ENCODE data around the gene USP20. TPM values are rescaled to one million over a fixed set of nuclear protein-coding genes. Genes with fewer than 3 reads are reported as not detected.
"Not testable (repeated sequence)": the region's sequence is repeated elsewhere in the genome, so short reads cannot be mapped to it uniquely, and the experiment has no call there.

The USP20 gene
- total and polyA plus RNA-seq, 4 donors = 15.9 to 108 (median 45.3) TPM

GRCh38 chr9:129887334-129888292 is 52.4 kb downstream of the USP20 start:
- ATAC-seq (ENCODE audit: low FRiP score) = no peak
- intact Hi-C loops (cut with DNase I) = loop anchor here (5.0 kb wide), 2 partner anchors 50 to 155 kb away; partner anchors contain the start of genes FNBP1 (in 2 of the 2), C9orf78 (in 1 of the 2) and USP20 (in 1 of the 2)

DNA sequence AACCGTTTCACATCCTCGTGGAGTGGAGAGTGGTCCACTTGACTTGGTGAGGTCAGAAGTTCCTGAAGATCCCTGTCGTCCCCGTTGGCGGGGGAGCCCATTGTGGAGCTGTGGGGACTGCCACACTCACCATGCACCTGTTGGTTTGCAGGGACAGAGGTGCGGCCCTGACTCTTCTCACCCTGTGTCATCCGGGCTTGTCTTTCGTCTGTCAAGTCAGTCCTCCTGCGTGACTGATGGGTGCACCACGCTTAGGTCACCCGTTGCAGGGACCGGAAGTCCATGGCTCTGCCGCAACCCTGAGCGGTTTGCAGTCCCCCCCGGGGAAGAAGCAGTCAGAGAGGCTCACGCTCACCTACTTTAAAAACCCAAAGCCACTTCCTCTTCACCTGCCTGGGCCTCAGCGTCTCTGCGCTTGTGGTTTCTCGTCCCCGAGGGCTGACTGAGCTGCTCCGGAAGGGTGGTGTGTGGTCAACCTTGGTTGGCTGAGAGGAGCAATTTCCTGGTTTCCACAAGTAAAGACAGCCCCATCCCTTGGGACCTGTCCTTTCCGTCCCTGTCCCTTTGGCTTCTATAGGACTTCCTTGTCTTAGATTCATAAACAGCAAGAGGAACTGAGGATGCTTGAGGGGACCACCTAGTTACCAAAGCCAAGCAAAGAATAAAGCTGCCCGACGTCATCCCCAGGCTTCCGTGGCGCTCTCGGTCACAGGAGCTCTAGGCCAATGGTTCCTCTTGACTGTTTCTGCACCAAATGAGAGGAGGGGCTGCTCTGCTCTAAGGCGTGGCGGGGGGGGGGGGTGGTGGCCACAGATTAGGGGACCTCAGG is 53.2 kb downstream of the USP20 start:
- no peak overlapping the region for H3K27ac ChIP-seq (ENCODE audit: low read depth in 1 of 2, low read length in 2 of 2)
- H3K36me3 ChIP-seq (ENCODE audit: control insufficient read depth in 1 of 2, insufficient read depth in 2 of 2, low read length in 1 of 2) = peaks cover 0 to 6% of the 10 kb centered on the region in 2 donors
- intact Hi-C loops (cut with DNase I) = loop anchor here (5.0 kb wide), 2 partner anchors 51 to 154 kb away; partner anchors contain the start of genes FNBP1 (in 2 of the 2), C9orf78 (in 1 of the 2) and USP20 (in 1 of the 2)
- DNase-seq (peak in 1 of 2 donors; percentile 77), ATAC-seq (ENCODE audit: low FRiP score) (no peak)
- H3K4me1 ChIP-seq (ENCODE audit: control insufficient read depth in 1 of 2, insufficient read depth in 2 of 2, low read length in 2 of 2) = no peaks in the 10 kb centered on the region
- no peaks in the 10 kb centered on the region for H3K9me3 ChIP-seq (ENCODE audit: control insufficient read depth, low read length)
- H3K4me3 ChIP-seq (ENCODE audit: low read length in 2 of 2) = no peak overlapping the region
- H3K27me3 ChIP-seq (ENCODE audit: control insufficient read depth in 1 of 2, insufficient read depth in 2 of 2, low read length in 1 of 2) = no peaks in the 10 kb centered on the region
- 86 to 88% methylated on average over 29 of the region's 29 CpGs for WGBS, 2 donors

More at GRCh38 chr9:129887334-129888292, 52.4 kb downstream of the USP20 start:
- Histone ChIP-seq H3K27ac (ENCODE audit: low read depth in 1 of 2, low read length in 2 of 2) (no peak overlapping the region), H3K36me3 (ENCODE audit: control insufficient read depth in 1 of 2, insufficient read depth in 2 of 2, low read length in 1 of 2) (peaks cover 0 to 6% of the 10 kb centered on the region in 2 donors), H3K9me3 (ENCODE audit: control insufficient read depth, low read length) (no peaks in the 10 kb centered on the region), H3K4me3 (ENCODE audit: low read length in 2 of 2) (no peak overlapping the region), H3K27me3 (ENCODE audit: control insufficient read depth in 1 of 2, insufficient read depth in 2 of 2, low read length in 1 of 2) (no peaks in the 10 kb centered on the region), H3K4me1 (ENCODE audit: control insufficient read depth in 1 of 2, insufficient read depth in 2 of 2, low read length in 2 of 2) (no peaks in the 10 kb centered on the region)
- peak in 1 of 2 donors; percentile 64 for DNase-seq
- 72 to 77% methylated on average over 27 of the region's 27 CpGs for WGBS, 2 donors

DNA sequence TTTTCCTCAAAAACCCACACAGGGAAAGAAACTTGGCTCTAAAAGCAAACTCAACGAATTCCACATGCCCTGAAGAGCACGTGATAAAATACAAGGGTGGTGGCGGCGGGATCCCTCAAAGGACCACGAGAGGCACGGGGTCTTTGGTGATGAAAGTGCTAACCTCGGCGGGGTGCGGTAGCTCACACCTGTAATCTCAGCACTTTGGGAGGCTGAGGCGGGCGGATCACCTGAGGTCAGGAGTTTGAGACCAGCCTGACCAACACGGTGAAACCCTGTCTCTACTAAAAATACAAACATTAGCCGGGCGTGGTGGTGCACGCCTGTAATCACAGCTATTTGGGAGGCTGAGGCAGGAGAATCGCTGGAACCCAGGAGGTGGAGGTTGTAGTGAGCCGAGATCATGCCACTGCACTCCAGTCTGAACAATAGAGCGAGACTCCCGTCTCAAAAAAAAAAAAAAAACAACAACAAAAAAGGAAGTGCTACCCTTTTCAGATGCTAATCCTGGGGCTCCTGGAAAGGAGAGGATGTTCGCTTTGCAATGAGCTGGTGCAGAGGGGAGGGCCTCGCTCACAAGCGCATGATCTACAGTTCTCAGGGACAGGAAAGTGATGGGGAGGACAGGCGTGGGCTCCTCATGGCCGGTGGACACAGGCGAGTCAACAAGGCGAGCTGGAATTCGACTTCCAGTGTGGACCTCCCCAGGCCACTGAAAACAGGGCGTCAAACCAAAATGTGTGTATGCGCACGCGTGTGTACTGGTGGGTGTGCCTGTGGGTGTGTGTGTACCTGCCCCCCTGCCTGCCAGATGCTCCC is 54.1 kb downstream of the USP20 start:
- no peaks in the 10 kb centered on the region for H3K4me1 ChIP-seq (ENCODE audit: control insufficient read depth in 1 of 2, insufficient read depth in 2 of 2, low read length in 2 of 2)
- no peak overlapping the region for H3K27ac ChIP-seq (ENCODE audit: low read depth in 1 of 2, low read length in 2 of 2)
- no peaks in the 10 kb centered on the region for H3K27me3 ChIP-seq (ENCODE audit: control insufficient read depth in 1 of 2, insufficient read depth in 2 of 2, low read length in 1 of 2)
- H3K4me3 ChIP-seq (ENCODE audit: low read length in 2 of 2) = no peak overlapping the region
- H3K9me3 ChIP-seq (ENCODE audit: control insufficient read depth, low read length) = no peaks in the 10 kb centered on the region
- H3K36me3 ChIP-seq (ENCODE audit: control insufficient read depth in 1 of 2, insufficient read depth in 2 of 2, low read length in 1 of 2) = peaks cover 0 to 6% of the 10 kb centered on the region in 2 donors
- 93 to 94% methylated on average over 31 of the region's 31 CpGs for WGBS, 2 donors
- peak in 1 of 2 donors; percentile 50 for DNase-seq
- ATAC-seq (ENCODE audit: low FRiP score) = no peak
- intact Hi-C loops (cut with DNase I) = loop anchor here (5.0 kb wide), 2 partner anchors 52 to 153 kb away; partner anchors contain the start of genes FNBP1 (in 2 of the 2), C9orf78 (in 1 of the 2) and USP20 (in 1 of the 2)

- H3K9me3 ChIP-seq (ENCODE audit: control insufficient read depth, low read length) = no peaks in the 10 kb centered on the region
- H3K4me1 ChIP-seq (ENCODE audit: control insufficient read depth in 1 of 2, insufficient read depth in 2 of 2, low read length in 2 of 2) = no peaks in the 10 kb centered on the region
- H3K27ac ChIP-seq (ENCODE audit: low read depth in 1 of 2, low read length in 2 of 2) = no peak overlapping the region
- no peaks in the 10 kb centered on the region for H3K27me3 ChIP-seq (ENCODE audit: control insufficient read depth in 1 of 2, insufficient read depth in 2 of 2, low read length in 1 of 2)
- ATAC-seq (ENCODE audit: low FRiP score) (no peak), DNase-seq (peak in 1 of 2 donors; percentile 74)
- H3K36me3 ChIP-seq (ENCODE audit: control insufficient read depth in 1 of 2, insufficient read depth in 2 of 2, low read length in 1 of 2) = peaks cover 0 to 7% of the 10 kb centered on the region in 2 donors
- intact Hi-C loops (cut with DNase I) = loop anchor here (5.0 kb wide), 3 partner anchors 42 to 152 kb away; partner anchors contain the start of genes FNBP1 (in 2 of the 2), C9orf78 (in 1 of the 2) and USP20 (in 1 of the 2)
- no peak overlapping the region for H3K4me3 ChIP-seq (ENCODE audit: low read length in 2 of 2)
- 84 to 86% methylated on average over 36 to 37 of the region's 37 CpGs for WGBS, 2 donors
These were observed 54.9 kb downstream of the USP20 start for GRCh38 chr9:129889941-129890717.

DNA sequence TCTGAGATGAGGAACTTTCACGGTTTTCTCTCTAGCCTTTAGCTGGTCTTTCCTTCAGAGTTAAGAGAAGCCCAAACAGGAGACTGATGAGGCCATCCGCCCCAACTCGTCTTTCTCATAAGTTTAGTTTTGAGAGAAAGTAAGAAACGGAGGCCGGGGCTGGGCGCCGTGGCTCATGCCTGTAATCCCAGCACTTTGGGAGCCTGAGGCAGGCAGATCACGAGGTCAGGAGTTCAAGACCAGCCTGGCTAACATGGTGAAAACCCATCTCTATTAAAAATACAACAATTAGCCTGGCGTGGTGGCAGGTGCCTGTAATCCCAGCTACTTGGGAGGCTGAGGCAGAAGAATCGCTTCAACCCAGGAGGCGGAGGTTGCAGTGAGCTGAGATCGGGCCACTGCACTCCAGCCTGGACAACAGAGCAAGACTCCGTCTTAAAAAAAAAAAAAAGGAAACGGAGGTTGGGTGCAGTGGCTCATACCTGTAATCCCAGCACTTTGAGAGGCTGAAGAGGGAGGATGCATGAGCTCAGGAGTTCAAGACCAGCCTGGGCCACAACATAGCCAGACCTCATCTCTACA is 55.6 kb downstream of the USP20 start:
- DNase-seq; H3K4me1 ChIP-seq (ENCODE audit: control insufficient read depth in 1 of 2, insufficient read depth in 2 of 2, low read length in 2 of 2); H3K4me3 ChIP-seq (ENCODE audit: low read length in 2 of 2); H3K9me3 ChIP-seq (ENCODE audit: control insufficient read depth, low read length); H3K36me3 ChIP-seq (ENCODE audit: control insufficient read depth in 1 of 2, insufficient read depth in 2 of 2, low read length in 1 of 2); ATAC-seq (ENCODE audit: low FRiP score); H3K27ac ChIP-seq (ENCODE audit: low read depth in 1 of 2, low read length in 2 of 2); H3K27me3 ChIP-seq (ENCODE audit: control insufficient read depth in 1 of 2, insufficient read depth in 2 of 2, low read length in 1 of 2): not testable (repeated sequence)
- 94 to 96% methylated on average over 13 to 14 of the region's 14 CpGs for WGBS, 2 donors
- intact Hi-C loops (cut with DNase I) = loop anchor here in 1 of 2 donors (5.0 kb wide), 1 partner anchor 41 kb away; no protein-coding TSS in a partner anchor

GRCh38 chr9:129891569-129891968 is 56.3 kb downstream of the USP20 start:
- ATAC-seq (ENCODE audit: low FRiP score) = no peak
- peaks cover 0 to 7% of the 10 kb centered on the region in 2 donors for H3K36me3 ChIP-seq (ENCODE audit: control insufficient read depth in 1 of 2, insufficient read depth in 2 of 2, low read length in 1 of 2)
- H3K27ac ChIP-seq (ENCODE audit: low read depth in 1 of 2, low read length in 2 of 2) = no peak overlapping the region

More at GRCh38 chr9:129891569-129891968, 56.3 kb downstream of the USP20 start:
- WGBS, 2 donors = 53 to 59% methylated on average over 4 of the region's 4 CpGs
- no peaks in the 10 kb centered on the region for H3K27me3 ChIP-seq (ENCODE audit: control insufficient read depth in 1 of 2, insufficient read depth in 2 of 2, low read length in 1 of 2)
- no peak for DNase-seq
- H3K4me1 ChIP-seq (ENCODE audit: control insufficient read depth in 1 of 2, insufficient read depth in 2 of 2, low read length in 2 of 2) = no peaks in the 10 kb centered on the region
- no peaks in the 10 kb centered on the region for H3K9me3 ChIP-seq (ENCODE audit: control insufficient read depth, low read length)
- intact Hi-C loops (cut with DNase I) = loop anchor here in 1 of 2 donors (5.0 kb wide), 1 partner anchor 41 kb away; no protein-coding TSS in a partner anchor
- no peak overlapping the region for H3K4me3 ChIP-seq (ENCODE audit: low read length in 2 of 2)

Measured in aorta (tissue), 5 donors.